RWPE2 (cell line): ENCODE results near the gene RERE.

Source experiments
- ATAC-seq: fragments of 200-7000 bp; cut with Tn5 transposase; 3 replicates; pipeline ENCODE4 v1.9.1; 2021; ENCODE audit warnings: low read depth
- DNase-seq: peaks from one replicate; pipeline ENCODE4 v3.0.0-alpha.2; 2020; ENCODE audit warnings: low spot score
- H3K27ac ChIP-seq: fragments of 450-650 bp; 2 replicates; pipeline ENCODE4 v1.5.1; 2017; ENCODE audit warnings: mild to moderate bottlenecking; ENCODE audit not compliant: poor library complexity, severe bottlenecking
- H3K27me3 ChIP-seq: fragments of 250-450 bp; sonication (Bioruptor Pico); 2 replicates; pipeline ENCODE4 v1.5.1; 2021; ENCODE audit warnings: mild to moderate bottlenecking, moderate library complexity; ENCODE audit not compliant: insufficient read depth, poor library complexity, severe bottlenecking
- H3K36me3 ChIP-seq: fragments of 250-450 bp; sonication (Bioruptor Pico); 2 replicates; pipeline ENCODE4 v1.5.1; 2020; ENCODE audit warnings: low read depth, mild to moderate bottlenecking, moderate library complexity
- H3K4me1 ChIP-seq: fragments of 250-450 bp; sonication (Bioruptor Pico); 2 replicates; pipeline ENCODE4 v1.5.1; 2021; ENCODE audit warnings: mild to moderate bottlenecking, moderate library complexity; ENCODE audit not compliant: insufficient read depth, poor library complexity, severe bottlenecking
- H3K4me3 ChIP-seq: fragments of 250-450 bp; sonication (Bioruptor Pico); 2 replicates; pipeline ENCODE4 v1.5.1; 2021; ENCODE audit warnings: mild to moderate bottlenecking, moderate library complexity; ENCODE audit not compliant: severe bottlenecking
- H3K9me3 ChIP-seq: fragments of 250-450 bp; sonication (Bioruptor Pico); 2 replicates; pipeline ENCODE4 v1.5.1; 2021; ENCODE audit warnings: mild to moderate bottlenecking, moderate library complexity; ENCODE audit not compliant: severe bottlenecking
- TF ChIP-seq, protein P1 (sequence below): fragments of 450-650 bp; IDR thresholded peaks from one replicate; pipeline ENCODE4 v1.5.1; 2017; ENCODE audit warnings: mild to moderate bottlenecking, moderate library complexity; ENCODE audit not compliant: poor library complexity, severe bottlenecking

The RERE gene

DNA sequence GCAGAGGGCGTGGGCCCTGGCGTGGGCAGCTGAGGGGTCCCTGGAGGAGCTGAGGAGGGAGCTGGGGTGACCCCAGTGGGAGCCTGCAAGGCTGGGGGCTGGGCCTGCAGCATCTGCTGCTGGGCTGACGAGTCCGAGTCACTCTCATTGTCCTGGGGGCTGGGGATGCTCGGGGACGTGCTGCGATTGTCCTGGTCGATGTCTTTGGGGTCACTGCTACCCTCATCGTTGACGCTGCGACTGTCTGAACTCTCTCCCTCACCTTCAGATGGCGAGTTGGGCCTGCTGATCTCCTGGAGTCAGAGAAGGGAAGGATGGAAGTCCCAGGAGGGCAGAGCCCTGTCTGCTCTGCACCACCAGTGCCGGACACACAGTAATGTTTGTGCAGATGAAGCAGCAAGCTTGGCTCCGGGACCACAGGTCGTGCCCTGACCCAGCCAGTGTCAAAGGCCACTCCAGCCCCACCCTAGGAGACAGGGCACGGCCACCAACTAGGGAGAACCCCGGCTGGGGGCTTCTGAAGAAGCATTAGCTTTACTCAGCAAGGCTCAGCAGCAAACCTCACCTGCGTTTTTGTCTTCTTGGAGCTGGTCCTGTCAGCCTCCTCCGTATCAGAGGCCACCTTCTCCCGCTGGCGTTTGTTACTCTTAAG is 456.1 kb downstream of the RERE start:
- ATAC-seq (no peak), DNase-seq (no peak)
- Histone ChIP-seq H3K27ac (no peak overlapping the region), H3K4me3 (no peak overlapping the region), H3K4me1 (no peaks in the 10 kb centered on the region), H3K36me3 (peaks cover 28% of the 10 kb centered on the region), H3K27me3 (no peaks in the 10 kb centered on the region), H3K9me3 (no peaks in the 10 kb centered on the region)
- TF ChIP-seq, protein P1, sequence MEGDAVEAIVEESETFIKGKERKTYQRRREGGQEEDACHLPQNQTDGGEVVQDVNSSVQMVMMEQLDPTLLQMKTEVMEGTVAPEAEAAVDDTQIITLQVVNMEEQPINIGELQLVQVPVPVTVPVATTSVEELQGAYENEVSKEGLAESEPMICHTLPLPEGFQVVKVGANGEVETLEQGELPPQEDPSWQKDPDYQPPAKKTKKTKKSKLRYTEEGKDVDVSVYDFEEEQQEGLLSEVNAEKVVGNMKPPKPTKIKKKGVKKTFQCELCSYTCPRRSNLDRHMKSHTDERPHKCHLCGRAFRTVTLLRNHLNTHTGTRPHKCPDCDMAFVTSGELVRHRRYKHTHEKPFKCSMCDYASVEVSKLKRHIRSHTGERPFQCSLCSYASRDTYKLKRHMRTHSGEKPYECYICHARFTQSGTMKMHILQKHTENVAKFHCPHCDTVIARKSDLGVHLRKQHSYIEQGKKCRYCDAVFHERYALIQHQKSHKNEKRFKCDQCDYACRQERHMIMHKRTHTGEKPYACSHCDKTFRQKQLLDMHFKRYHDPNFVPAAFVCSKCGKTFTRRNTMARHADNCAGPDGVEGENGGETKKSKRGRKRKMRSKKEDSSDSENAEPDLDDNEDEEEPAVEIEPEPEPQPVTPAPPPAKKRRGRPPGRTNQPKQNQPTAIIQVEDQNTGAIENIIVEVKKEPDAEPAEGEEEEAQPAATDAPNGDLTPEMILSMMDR: no peak

DNA sequence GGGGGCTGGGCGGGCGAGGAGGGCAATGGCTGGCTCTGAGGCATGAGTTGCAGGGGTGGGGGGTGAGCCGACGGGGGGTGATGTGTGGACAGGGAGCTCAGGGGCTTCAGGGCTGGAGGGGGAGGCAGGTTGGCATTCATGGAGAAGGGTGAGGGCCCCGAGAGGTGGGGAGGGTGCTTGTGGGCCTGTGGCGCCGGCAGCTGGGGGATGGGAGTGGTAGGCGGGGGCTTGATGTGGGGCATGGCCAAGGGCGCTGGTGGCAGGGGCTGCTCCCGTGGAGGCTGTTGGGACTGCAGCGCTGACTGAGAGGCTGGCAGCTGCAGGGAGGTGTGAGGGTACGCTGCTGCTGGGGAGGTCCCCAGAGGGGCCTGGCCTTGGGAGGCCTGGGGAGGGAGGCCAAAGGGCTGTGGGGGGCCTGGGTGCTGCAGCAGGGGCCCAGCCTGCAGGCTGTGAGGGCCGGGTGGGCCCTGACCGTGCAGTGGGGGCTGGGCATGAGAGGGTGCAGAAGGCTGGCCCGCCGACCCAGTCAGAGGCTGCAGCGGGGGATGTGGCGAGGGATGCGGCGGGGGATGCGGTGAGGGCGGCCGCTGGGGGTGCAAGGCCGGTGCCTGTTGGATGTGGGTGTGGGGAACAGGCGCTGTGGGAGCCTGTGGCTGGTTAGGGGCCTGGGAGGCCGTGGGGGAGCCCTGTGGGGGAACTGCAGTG is 456.8 kb downstream of the RERE start:
- ATAC-seq (no peak), DNase-seq (no peak)
- Histone ChIP-seq H3K4me3 (no peak overlapping the region), H3K9me3 (no peaks in the 10 kb centered on the region), H3K4me1 (no peaks in the 10 kb centered on the region), H3K27me3 (no peaks in the 10 kb centered on the region), H3K27ac (no peak overlapping the region), H3K36me3 (peaks cover 23% of the 10 kb centered on the region)
- TF ChIP-seq, protein P1: no peak

DNA sequence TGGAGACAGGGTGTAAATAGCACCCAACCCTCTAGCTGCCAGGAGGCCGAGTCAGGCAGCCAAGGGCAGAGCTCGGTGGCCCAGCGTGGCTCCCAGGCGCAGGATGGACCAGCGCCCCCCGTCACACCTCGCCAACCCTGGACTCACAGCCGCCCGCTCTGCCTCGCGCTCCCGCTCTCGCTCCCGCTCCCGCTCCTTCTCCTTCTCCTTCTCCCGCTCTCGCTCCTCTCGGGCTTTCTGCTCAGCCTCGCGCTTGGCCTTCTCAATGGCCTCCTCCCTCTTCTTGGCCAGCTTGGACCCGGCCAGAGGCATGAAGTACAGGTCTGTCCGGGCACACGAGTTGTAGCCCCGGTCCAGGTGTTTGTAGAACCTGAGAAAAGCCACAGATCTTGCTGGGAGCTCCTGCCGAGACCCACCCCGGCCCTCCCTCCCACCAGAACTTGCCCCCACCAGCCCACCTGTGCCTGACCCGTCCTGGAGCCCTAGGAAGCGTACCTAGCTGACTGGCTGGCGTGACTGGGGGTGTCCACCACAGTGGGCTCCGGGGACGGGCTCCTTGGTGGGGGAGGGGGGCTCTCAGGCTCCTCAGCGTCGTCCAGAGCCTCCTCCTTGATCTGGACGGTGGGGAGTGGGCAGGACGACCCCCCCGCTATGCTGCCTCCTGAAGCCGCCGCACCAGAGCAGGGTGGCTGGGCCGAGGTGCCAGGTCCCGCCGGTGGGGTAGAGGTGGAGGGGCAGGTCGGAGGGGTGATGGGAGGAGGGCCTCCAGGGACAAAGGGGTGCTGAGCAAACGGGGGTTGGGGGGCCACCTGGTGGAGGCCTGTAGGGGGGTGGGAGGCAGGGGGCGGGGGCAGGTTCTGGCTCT is 457.6 kb downstream of the RERE start:
- H3K27me3 ChIP-seq: no peaks in the 10 kb centered on the region
- H3K27ac ChIP-seq: no peak overlapping the region
- no peak overlapping the region for H3K4me3 ChIP-seq
- no peaks in the 10 kb centered on the region for H3K4me1 ChIP-seq
- peaks cover 22% of the 10 kb centered on the region for H3K36me3 ChIP-seq
- DNase-seq (no peak), ATAC-seq (no peak)
- H3K9me3 ChIP-seq: no peaks in the 10 kb centered on the region
- TF ChIP-seq, protein P1: no peak

DNA sequence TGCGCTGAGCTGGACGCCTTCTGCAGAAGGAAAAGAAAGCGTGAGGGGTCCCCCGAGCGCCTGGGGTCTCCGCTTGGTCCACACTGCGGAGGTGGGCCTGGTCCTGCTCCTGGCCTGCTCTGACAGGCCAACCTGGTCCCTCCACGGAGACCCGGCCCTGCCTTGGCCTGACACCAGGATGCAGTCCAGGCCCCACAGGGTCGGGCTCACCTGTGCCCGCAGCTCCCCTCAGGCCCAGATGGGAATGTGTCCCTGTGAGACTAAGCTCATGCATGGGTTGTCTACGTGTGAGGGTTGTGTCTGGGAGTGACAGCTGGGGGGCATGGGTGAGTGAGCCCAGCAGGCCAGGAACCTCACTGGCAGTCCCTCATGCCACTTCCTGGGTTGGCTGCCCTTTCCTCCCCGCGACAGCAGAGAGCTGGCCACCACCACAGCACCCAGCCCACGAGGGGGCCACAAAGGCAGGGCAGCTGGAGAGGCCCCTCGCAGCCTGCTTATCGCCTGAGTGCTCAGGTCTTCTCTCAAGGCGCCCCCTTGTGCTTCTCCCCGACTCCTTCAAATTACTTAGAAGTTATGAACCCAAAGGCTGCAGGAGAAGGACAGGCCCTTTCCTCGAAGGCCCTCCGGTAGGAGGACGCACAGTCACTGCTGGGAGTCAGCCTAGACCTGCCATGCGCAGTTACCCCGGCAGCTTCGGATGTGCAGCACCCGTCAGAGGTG is 458.4 kb downstream of the RERE start:
- no peak for ATAC-seq
- Histone ChIP-seq H3K27ac (no peak overlapping the region), H3K27me3 (no peaks in the 10 kb centered on the region), H3K9me3 (no peaks in the 10 kb centered on the region), H3K4me1 (no peaks in the 10 kb centered on the region), H3K4me3 (no peak overlapping the region), H3K36me3 (peaks cover 22% of the 10 kb centered on the region)
- TF ChIP-seq, protein P1: no peak
- no peak for DNase-seq
